GM12864 (cell line): ENCODE results near the gene ATP6V1C2.

Experiments
- DNase-seq: peaks from one replicate; pipeline ENCODE4 v3.0.0-alpha.2; 2011; ENCODE audit warnings: low read depth
- H3K4me3 ChIP-seq: 2 replicates; pipeline ENCODE4 v1.5.1; 2011; ENCODE audit warnings: mild to moderate bottlenecking, low read depth, low read length, control low read depth
- CTCF ChIP-seq: IDR thresholded peaks from 2 replicates; pipeline ENCODE4 v1.5.1; 2011; ENCODE audit warnings: low read depth, mild to moderate bottlenecking, moderate library complexity, low read length, control low read depth, inconsistent platforms; ENCODE audit errors: missing control alignments

ATP6V1C2 gene

GRCh38 chr2:10834068-10834655 is 112.7 kb downstream of the ATP6V1C2 start:
- H3K4me3 ChIP-seq, result no peak overlapping the region
- TF ChIP-seq CTCF, result no peak
- DNase-seq, result no peak
